PC-9 (cell line): ENCODE measurements around the gene SGPP1.

Experiments used
- EZH2 ChIP-seq: fragments of 200-600 bp; sonication (generic); IDR thresholded peaks from 2 replicates; pipeline ENCODE4 v1.8.0; 2017; ENCODE audit warnings: antibody characterized with exemption, low read depth
- TF ChIP-seq, protein P1 (sequence below): fragments of 200-600 bp; sonication (generic); conservative IDR thresholded peaks from 2 replicates; pipeline ENCODE4 v1.6.1; 2017; ENCODE audit warnings: mixed run types, antibody characterized with exemption, mild to moderate bottlenecking, moderate library complexity

DNA sequence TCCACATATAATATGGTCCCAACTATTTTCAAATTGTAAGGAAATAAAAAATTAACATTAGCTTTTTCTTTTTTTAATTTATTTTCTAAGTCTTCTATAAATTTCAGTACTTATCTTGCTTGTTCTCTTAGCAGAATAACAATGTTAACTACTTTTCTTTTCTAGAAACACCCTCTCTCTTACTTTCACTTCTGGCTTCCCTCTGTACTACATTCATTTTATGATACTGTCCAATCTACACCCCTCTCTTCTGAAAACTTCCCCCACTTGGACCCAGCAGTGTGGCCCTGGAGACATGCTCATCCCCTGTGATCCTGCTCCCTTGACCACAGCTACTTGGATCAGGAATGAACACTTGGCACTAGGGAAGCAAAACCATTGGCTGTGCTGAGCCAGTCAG is 15.7 kb downstream of the SGPP1 start:
- TF ChIP-seq, protein P1, sequence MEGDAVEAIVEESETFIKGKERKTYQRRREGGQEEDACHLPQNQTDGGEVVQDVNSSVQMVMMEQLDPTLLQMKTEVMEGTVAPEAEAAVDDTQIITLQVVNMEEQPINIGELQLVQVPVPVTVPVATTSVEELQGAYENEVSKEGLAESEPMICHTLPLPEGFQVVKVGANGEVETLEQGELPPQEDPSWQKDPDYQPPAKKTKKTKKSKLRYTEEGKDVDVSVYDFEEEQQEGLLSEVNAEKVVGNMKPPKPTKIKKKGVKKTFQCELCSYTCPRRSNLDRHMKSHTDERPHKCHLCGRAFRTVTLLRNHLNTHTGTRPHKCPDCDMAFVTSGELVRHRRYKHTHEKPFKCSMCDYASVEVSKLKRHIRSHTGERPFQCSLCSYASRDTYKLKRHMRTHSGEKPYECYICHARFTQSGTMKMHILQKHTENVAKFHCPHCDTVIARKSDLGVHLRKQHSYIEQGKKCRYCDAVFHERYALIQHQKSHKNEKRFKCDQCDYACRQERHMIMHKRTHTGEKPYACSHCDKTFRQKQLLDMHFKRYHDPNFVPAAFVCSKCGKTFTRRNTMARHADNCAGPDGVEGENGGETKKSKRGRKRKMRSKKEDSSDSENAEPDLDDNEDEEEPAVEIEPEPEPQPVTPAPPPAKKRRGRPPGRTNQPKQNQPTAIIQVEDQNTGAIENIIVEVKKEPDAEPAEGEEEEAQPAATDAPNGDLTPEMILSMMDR: no peak
- TF ChIP-seq EZH2: no peak
